Right lobe of liver (tissue), 4 donors: Measurements from ENCODE around the gene ZCCHC13.

Source experiments
- CTCF ChIP-seq, 4 donors: fragments of 200-600 bp in 3 of 4; fragments of 450-650 bp in 1 of 4; IDR thresholded peaks; one replicate each; pipeline versions ENCODE4 v1.5.1 to v1.8.0; 2016 to 2022; ENCODE audit warnings: antibody characterized with exemption in 4 of 4, mild to moderate bottlenecking in 2 of 4
- POLR2A ChIP-seq: fragments of 450-650 bp; IDR thresholded peaks from one replicate; pipeline ENCODE4 v1.6.1; 2017; ENCODE audit warnings: antibody characterized with exemption, mild to moderate bottlenecking
- donor health status: DM: no; HTN: no; CAD: no.
- donor health status: DM: no; HTN: no; CAD: no.
- donor health status: DM: no; HTN: yes; CAD: no.

GRCh38 chrX:74300869-74301268, 3.1 kb upstream of the ZCCHC13 start:
- TF ChIP-seq POLR2A (no peak), CTCF (IDR thresholded peaks at IDR 0.05) (no peak)
